Measurements from ENCODE around the gene ARFIP2. TPM values are rescaled to one million over a fixed set of nuclear protein-coding genes. Genes with fewer than 3 reads are reported as not detected.

Gene ARFIP2
- polyA plus RNA-seq, 10 donors = 29.4 to 42.6 (median 32.8) TPM

GRCh38 chr11:6485661-6486060 lies 4.5 kb upstream of the ARFIP2 start:
- DNase-seq = no peak

DNA sequence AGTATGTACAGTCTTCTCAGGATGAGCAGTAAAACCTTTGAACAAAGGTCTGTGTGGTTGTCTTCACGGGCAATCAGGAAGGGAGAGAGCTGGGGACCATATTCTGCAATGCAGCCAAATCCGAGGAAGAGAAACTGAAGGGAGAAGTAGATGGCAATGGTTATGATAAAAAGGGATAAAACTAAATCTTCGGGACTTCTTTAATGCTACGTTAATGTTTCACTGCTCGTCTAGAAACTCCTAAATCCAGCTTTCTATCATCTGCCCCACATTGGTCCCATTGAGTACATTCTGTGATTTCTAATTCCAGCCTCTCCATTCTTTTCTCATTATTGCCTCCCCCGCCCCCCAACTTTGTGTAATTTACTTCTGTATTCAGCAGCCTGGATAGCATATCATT lies 1.9 kb upstream of the ARFIP2 start:
- DNase-seq = no peak

- no peak for DNase-seq
Measured at GRCh38 chr11:6482441-6482840, 1.3 kb upstream of the ARFIP2 start.

- no peak for DNase-seq
Measured at GRCh38 chr11:6481924-6482275, 769 bp upstream of the ARFIP2 start.

DNA sequence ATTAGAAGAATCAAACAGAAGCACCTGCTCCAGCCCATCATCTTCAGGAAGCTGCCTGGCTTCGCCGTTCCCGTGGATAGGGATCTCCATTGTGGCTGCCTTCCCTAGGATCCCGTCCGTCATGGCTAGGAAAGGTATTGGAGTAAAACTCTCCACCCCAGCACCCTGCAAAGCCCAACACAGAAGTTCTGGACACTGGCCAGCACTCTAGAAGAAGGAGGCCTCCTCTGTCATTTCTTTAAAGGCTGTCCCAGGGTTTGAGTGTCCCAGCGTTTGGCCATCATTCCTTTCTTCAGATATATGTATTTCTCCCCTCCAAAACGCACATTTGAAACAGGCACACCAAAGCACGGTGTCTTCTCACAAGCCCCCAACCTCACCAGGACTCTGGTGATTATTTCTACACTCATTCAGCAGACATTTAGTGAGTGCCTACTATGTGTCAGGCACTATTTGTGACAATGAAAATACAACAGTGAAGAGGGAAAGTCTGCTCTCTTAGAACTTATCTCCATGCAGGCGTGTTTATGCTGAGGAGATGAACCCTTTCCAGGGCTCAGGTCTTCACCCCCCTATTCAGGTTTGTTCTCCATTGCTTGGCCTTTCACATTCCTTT lies 724 bp downstream of the ARFIP2 start:
- DNase-seq = peak in 2 of 3 donors; percentile 29 to 44

DNA sequence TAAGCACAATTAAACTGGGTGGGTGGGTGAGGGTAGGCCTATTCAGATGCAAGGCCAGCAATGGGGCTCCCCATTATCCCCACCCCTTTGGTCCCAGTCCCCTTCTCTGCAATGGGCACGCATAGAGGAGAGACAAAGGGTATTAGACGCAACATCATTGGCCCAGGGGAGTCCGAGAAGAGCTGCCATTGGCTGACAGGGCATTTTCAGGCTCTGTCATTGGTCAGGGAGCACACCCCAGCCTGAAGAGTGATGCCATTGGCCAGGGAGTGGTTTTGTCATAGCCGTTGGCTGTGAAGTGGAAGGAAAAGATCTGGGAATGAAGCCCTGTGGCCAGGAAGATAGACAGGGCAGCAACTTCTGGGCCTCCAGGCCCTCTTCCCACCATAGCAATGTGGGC lies 4.6 kb downstream of the ARFIP2 start:
- no peak for DNase-seq

DNA sequence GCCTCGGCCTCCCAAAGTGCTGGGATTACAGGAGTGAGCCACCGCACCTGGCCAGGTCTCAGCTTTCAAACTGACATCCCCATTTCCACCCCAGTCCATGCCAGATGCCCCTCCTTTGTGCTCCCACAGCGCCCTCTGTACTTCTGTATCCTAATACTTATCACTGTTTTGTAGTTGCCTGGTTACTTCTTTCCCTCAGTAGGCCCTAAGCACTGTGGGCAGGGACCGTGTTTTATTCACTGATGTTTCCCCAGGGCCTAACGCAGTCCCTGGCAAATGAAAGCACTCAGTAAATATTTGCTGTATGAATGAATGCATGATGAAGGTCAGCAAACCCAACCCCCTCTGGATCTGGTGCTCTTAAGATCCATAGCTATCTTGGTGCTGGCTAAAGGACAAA lies 5.2 kb downstream of the ARFIP2 start:
- no peak for DNase-seq

DNA sequence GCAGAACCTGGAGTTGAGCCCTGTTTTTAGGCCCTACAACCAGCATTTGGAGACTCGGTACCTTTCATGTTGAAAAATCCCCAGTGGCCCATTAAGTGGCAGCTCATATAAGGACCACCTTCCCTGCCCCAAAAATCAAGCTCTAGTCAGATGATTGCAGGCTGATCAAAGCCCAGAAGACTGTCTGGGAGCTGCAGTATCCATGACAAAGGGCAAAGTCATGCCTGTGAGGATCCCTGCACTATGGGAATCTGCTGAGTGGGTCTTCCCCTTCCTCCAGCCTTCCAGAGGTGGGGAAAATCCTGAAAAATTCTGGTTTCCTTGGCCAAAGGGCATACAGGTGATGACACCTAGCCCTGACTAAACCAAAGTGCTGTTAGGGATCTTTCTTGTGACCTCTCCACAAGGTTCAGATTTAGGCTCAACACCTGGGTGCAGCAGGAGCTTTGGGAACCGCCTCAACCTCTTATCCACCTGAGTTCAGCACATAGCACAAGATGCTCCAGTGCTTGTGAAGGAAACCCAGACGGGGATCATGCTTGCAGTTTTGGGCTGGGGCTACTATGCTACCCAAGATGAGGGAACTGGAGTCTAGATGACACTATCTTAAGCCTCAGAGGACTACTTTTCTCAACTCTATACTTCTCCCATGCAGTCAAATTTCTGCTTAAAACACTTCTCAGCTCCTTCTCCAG lies 6.2 kb downstream of the ARFIP2 start:
- DNase-seq = no peak

DNA sequence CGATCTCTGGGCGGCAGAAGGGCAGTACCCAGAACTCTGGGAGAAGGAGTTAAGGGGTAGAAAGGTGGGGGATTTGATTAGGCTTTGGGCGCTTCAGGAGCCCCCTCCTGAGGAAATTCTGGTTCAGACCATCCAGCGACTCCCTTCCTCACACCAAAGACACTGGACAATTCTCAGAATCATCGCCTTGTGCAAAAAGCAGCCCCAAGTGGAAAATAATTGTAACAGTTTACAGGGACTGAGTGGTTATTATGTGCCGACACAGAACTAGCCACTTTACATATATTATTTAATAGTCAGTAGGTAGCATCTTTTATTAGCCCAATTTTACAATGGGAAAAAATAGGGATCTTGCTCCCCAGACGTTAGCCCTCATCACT lies 6.7 kb downstream of the ARFIP2 start:
- no peak for DNase-seq

GRCh38 chr11:6473451-6474412 lies 7.4 kb downstream of the ARFIP2 start, which contains the start of gene TRIM3:
TSS of gene TRIM3 (minus strand) at chr11:6473941. CDS start at chr11:6465695, 8,246 bp downstream.
- DNase-seq = peak; percentile 87 to 93 (median 87)

- no peak for DNase-seq
Measured at GRCh38 chr11:6472934-6473333, 8.2 kb downstream of the ARFIP2 start.

- DNase-seq = no peak
Measured at GRCh38 chr11:6469599-6469998, 11.5 kb downstream of the ARFIP2 start.

GRCh38 chr11:6468712-6469495 lies 12.2 kb downstream of the ARFIP2 start:
- DNase-seq = peak; percentile 71 to 92 (median 84)

DNA sequence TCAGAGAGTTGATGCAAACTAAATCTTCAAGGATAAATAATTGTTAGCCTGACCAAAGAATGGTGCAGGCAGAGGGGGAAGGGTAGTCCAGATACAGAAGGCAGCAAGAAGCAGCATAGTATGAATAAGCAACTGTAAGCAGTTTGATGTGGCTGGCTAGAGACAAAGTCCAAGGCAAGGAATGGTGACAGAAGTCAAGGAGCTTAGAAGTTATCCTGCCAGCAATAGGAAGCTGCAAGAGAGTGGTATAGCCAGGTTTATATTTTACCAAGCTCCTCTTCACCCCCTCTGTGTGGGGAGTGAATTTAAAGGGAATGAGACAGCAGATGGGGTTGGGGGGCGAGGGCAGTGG lies 22.1 kb downstream of the ARFIP2 start:
- no peak for DNase-seq

- DNase-seq = no peak
Measured at GRCh38 chr11:6458352-6459098, 22.6 kb downstream of the ARFIP2 start.

GRCh38 chr11:6457581-6458320 lies 23.4 kb downstream of the ARFIP2 start:
- DNase-seq = no peak

DNA sequence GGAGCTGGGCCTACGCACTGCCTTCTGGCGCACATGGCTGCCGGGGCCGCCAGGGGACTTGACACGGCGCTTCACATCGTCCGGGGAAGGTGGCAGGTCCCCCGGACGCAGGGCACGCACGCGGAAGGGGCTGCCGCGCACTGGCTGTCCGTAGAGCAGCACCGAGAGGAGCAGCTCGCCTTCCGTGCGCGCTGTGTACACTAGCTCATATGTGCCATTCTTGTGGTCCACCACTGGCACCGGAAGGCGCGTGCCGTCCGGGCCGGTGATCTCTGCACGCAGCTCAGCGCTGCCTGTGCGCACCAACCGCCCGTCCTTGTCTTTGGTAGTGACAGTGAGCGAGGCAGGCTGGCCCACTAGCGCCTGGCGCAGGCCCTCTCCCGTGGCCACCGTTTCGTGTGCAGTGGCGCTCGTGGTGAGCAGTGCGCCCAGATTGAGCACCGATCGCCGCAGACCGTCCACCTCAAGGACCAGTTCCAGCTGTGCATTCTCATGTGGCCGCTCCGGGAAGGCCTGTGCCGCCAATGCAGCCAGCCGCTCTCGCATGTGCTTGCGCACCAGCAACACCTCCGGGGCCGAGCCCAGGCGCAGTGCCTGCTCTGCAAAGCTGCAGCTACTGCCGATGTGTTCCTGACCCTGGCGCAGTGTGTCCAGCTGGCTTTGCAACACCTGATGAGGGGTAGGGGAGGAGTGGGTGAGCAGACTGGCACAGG lies 24.6 kb downstream of the ARFIP2 start:
- DNase-seq = no peak

DNA sequence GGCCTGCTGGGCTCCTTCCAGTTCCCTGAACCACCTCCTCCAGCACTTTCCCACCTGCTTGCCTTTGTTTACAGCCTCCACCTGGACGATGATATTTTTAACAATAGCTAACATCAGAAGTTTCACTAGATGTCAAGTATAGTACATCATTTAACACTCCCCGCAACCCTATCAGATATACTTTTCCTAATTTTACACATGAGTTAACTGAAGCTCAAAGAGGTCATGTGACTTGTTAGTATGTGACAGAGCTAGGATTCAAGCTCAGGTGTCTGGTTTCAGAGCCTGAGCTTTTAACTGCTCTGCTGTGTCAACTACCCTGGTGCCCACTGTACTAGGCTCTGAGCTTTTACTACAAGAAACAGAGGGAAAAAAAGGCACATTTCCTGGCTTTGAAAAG lies 26.1 kb downstream of the ARFIP2 start:
- DNase-seq = no peak

- DNase-seq = no peak
Measured at GRCh38 chr11:6453152-6453551, 28.0 kb downstream of the ARFIP2 start.

GRCh38 chr11:6452219-6452618 lies 28.9 kb downstream of the ARFIP2 start:
- no peak for DNase-seq

Measured in muscle of back (tissue), 11 donors.